Testis (tissue), 2 donors: ENCODE measurements around the gene CCDC74A.
"Not testable (repeated sequence)": the region's sequence is repeated elsewhere in the genome, so short reads cannot be mapped to it uniquely, and the experiment has no call there.

ENCODE experiments used
- POLR2A ChIP-seq: fragments of 450-650 bp; IDR thresholded peaks from one replicate; pipeline ENCODE4 v1.6.1; 2017; ENCODE audit warnings: antibody characterized with exemption, mild to moderate bottlenecking, moderate library complexity
- TF ChIP-seq, protein P1 (sequence below), 3 experiments: fragments of 450-650 bp in 2 of 3; fragments of 200-600 bp in 1 of 3; sonication (generic) in 1 of 3; IDR thresholded peaks; one replicate each; pipeline ENCODE4 v1.5.1; 2016 to 2019; ENCODE audit warnings: antibody characterized with exemption in 3 of 3, mild to moderate bottlenecking in 2 of 3, moderate library complexity in 1 of 3

DNA sequence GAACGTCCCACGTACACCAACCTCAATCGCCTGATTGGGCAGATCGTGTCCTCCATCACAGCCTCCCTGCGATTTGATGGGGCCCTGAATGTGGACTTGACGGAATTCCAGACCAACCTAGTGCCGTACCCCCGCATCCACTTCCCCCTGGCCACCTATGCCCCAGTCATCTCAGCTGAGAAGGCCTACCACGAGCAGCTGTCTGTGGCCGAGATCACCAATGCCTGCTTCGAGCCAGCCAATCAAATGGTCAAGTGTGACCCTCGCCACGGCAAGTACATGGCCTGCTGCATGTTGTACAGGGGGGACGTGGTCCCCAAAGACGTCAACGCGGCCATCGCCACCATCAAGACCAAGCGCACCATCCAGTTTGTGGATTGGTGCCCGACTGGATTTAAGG is 47.3 kb upstream of the CCDC74A start:
- TF ChIP-seq, protein P1, sequence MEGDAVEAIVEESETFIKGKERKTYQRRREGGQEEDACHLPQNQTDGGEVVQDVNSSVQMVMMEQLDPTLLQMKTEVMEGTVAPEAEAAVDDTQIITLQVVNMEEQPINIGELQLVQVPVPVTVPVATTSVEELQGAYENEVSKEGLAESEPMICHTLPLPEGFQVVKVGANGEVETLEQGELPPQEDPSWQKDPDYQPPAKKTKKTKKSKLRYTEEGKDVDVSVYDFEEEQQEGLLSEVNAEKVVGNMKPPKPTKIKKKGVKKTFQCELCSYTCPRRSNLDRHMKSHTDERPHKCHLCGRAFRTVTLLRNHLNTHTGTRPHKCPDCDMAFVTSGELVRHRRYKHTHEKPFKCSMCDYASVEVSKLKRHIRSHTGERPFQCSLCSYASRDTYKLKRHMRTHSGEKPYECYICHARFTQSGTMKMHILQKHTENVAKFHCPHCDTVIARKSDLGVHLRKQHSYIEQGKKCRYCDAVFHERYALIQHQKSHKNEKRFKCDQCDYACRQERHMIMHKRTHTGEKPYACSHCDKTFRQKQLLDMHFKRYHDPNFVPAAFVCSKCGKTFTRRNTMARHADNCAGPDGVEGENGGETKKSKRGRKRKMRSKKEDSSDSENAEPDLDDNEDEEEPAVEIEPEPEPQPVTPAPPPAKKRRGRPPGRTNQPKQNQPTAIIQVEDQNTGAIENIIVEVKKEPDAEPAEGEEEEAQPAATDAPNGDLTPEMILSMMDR (IDR thresholded peaks at IDR 0.05), result not testable (repeated sequence)
- not testable (repeated sequence) for TF ChIP-seq POLR2A
